HCEC 1CT (cell line): ENCODE data around the gene ATRN.
A peak's percentile ranks its signal among the peaks of the same experiment; 100 is the strongest.

ENCODE experiments used
- DNase-seq: peaks from one replicate; pipeline ENCODE4 v3.0.0-alpha.2; 2017

Gene ATRN

GRCh38 chr20:3631534-3631933, 160.7 kb downstream of the ATRN start:
- no peak for DNase-seq

GRCh38 chr20:3632311-3633004, 161.6 kb downstream of the ATRN start:
- DNase-seq: no peak

- DNase-seq: no peak
These were observed 163.2 kb downstream of the ATRN start for GRCh38 chr20:3633913-3634478.

GRCh38 chr20:3635346-3635745, 164.5 kb downstream of the ATRN start:
- DNase-seq: no peak

GRCh38 chr20:3640259-3640658, 169.4 kb downstream of the ATRN start:
- DNase-seq: no peak

GRCh38 chr20:3645309-3646066, 174.7 kb downstream of the ATRN start:
- no peak for DNase-seq

- peak; percentile 37 for DNase-seq
These were observed 175.2 kb downstream of the ATRN start for GRCh38 chr20:3646067-3646440.

- no peak for DNase-seq
These were observed 175.8 kb downstream of the ATRN start for GRCh38 chr20:3646651-3647050.

GRCh38 chr20:3647473-3647872, 176.7 kb downstream of the ATRN start:
- DNase-seq: no peak

- DNase-seq: no peak
These were observed 178.1 kb downstream of the ATRN start for GRCh38 chr20:3648951-3649350.

- DNase-seq: no peak
These were observed 180.6 kb downstream of the ATRN start for GRCh38 chr20:3651204-3651962.

GRCh38 chr20:3652221-3652620, 181.4 kb downstream of the ATRN start:
- no peak for DNase-seq

GRCh38 chr20:3652676-3653596, 182.1 kb downstream of the ATRN start:
- DNase-seq: no peak

GRCh38 chr20:3653921-3654320, 183.1 kb downstream of the ATRN start:
- DNase-seq: no peak

- DNase-seq: no peak
These were observed 183.7 kb downstream of the ATRN start for GRCh38 chr20:3654326-3655130.

- no peak for DNase-seq
These were observed 184.2 kb downstream of the ATRN start for GRCh38 chr20:3655131-3655405.

- no peak for DNase-seq
These were observed 187.3 kb downstream of the ATRN start for GRCh38 chr20:3658019-3658715.

GRCh38 chr20:3658716-3659491, 188.1 kb downstream of the ATRN start:
- DNase-seq: no peak

GRCh38 chr20:3659492-3660261, 188.9 kb downstream of the ATRN start:
- no peak for DNase-seq
